H1 (cell line): ENCODE data around the gene HSP90B1. TPM values are rescaled to one million over a fixed set of nuclear protein-coding genes. Genes with fewer than 3 reads are reported as not detected.

ENCODE experiments used
- EZH2 ChIP-seq: fragments of 200-600 bp; sonication (generic); IDR thresholded peaks from 2 replicates; pipeline ENCODE4 v1.7.1; 2012; ENCODE audit warnings: low read depth, mild to moderate bottlenecking, moderate library complexity, low read length, inconsistent platforms; ENCODE audit not compliant: severe bottlenecking
- FOSL1 ChIP-seq: IDR thresholded peaks from 2 replicates; pipeline ENCODE4 v1.6.1; 2011; ENCODE audit warnings: mild to moderate bottlenecking, low read depth, low read length, moderate library complexity; ENCODE audit not compliant: insufficient read depth
- polyA plus RNA-seq, 7 experiments: library from polyadenylated mRNA; depleted of rRNA in 3 of 7; stranded (reverse) in 5 of 7; unstranded in 2 of 7; fragments of >200 nt in 5 of 7; fragments of 200-250 nt in 2 of 7; gene quantifications; 1 replicate in 5 of 7; 2 replicates in 1 of 7; 4 replicates in 1 of 7; pipeline versions ENCODE4 v1.2.1 to v1.2.3, GENCODE V29; 2011 to 2013; ENCODE audit warnings: missing spikeins in 2 of 7, mixed read lengths in 2 of 7
- total RNA-seq: library from RNA; stranded (reverse); fragmentation: NEBNext Ultra II Directional; extraction: Animal tissue kit (Norgen Biotek cat#: 25700); gene quantifications from 2 replicates; pipeline ENCODE4 v1.2.1, GENCODE V29; 2021
- TF ChIP-seq, protein P1 (sequence below): IDR thresholded peaks from 2 replicates; pipeline ENCODE4 v1.6.1; 2011; ENCODE audit warnings: low read length, improper control_type of control experiment

The HSP90B1 gene
- total and polyA plus RNA-seq, 2 of the 8 experiments (the other 6 are each of a cell fraction or from before 2014, with no cell fraction given), result 161 to 847 TPM

DNA sequence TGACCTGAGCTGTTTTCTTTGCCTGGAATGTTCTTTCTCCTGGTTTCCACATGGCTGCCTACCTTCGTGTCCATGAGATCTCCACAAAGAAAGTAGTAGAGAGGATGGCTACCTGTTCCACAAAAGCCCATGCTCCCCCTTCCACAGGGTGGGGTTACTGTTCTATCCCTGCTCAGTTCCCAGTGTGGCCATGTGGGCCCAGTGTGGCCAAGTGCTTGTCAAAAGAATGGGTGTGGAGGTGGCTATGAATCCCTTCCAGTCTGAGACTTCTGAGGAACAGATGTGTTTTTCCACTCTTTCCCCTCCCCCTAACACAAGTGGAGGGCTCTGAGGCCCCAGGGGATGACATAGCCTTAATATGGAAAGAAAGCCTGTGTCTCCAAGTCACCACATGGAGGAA lies 26.2 kb upstream of the HSP90B1 start (continued):
- TF ChIP-seq, protein P1, sequence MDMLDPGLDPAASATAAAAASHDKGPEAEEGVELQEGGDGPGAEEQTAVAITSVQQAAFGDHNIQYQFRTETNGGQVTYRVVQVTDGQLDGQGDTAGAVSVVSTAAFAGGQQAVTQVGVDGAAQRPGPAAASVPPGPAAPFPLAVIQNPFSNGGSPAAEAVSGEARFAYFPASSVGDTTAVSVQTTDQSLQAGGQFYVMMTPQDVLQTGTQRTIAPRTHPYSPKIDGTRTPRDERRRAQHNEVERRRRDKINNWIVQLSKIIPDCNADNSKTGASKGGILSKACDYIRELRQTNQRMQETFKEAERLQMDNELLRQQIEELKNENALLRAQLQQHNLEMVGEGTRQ, result no peak
- TF ChIP-seq FOSL1, result no peak
- TF ChIP-seq EZH2, result no peak
